Caco-2 (cell line): ENCODE data around the gene HINFP. TPM values are rescaled to one million over a fixed set of nuclear protein-coding genes. Genes with fewer than 3 reads are reported as not detected.
A peak's percentile ranks its signal among the peaks of the same experiment; 100 is the strongest.

Experiments used
- BruUV-seq: library from RNA; stranded (reverse); fragments of 400-500 nt; replicated peaks from 2 replicates; lab custom pipeline; 2021; lab: Mats Ljungman, UMichigan
- CTCF ChIA-PET: fragments of 300-600 bp; sonication (Branson Sonifier 250); formaldehyde crosslinking; loops from one replicate; lab custom pipeline; 2022; ENCODE audit warnings: antibody characterized with exemption; lab: Charles Lee
- POLR2A ChIA-PET: fragments of 300-600 bp; sonication (Branson Sonifier 250); formaldehyde crosslinking; loops from one replicate; lab custom pipeline; 2022; ENCODE audit warnings: antibody characterized with exemption; lab: Charles Lee
- DNase-seq, 2 experiments: peaks; one replicate each; pipeline versions ENCODE4 v3.0.0 to v3.0.0-alpha.2; 2020 to 2022
- H3K27me3 ChIP-seq: replicated peaks from 2 replicates; pipeline ENCODE4 v1.6.0; 2011; ENCODE audit warnings: low read length; ENCODE audit not compliant: control insufficient read depth, insufficient read depth
- H3K36me3 ChIP-seq: 2 replicates; pipeline ENCODE4 v1.5.1; 2011; ENCODE audit warnings: low read length; ENCODE audit not compliant: control insufficient read depth, insufficient read depth
- H3K4me1 ChIP-seq: fragments of 250-450 bp; sonication (Bioruptor Pico); 2 replicates; pipeline ENCODE4 v1.5.1; 2020; ENCODE audit warnings: mild to moderate bottlenecking
- H3K4me3 ChIP-seq: 2 replicates; pipeline ENCODE4 v1.5.1; 2011; ENCODE audit warnings: low read depth, mild to moderate bottlenecking, control low read depth, low read length
- H3K9me3 ChIP-seq: fragments of 250-450 bp; sonication (Bioruptor Pico); 2 replicates; pipeline ENCODE4 v1.5.1; 2020; ENCODE audit warnings: mild to moderate bottlenecking, moderate library complexity
- H3K27ac Mint-ChIP-seq: one replicate; pipeline ENCODE4 v1.8.0; 2022; ENCODE audit warnings: mixed read lengths; ENCODE audit not compliant: unreplicated experiment
- H3K27me3 Mint-ChIP-seq: one replicate; pipeline ENCODE4 v1.8.0; 2022; ENCODE audit warnings: mixed read lengths; ENCODE audit not compliant: insufficient read depth, unreplicated experiment
- H3K36me3 Mint-ChIP-seq: one replicate; pipeline ENCODE4 v1.8.0; 2022; ENCODE audit warnings: mild to moderate bottlenecking, mixed read lengths; ENCODE audit not compliant: insufficient read depth, unreplicated experiment
- H3K4me1 Mint-ChIP-seq: one replicate; pipeline ENCODE4 v1.8.0; 2022; ENCODE audit warnings: low read depth, mixed read lengths; ENCODE audit not compliant: unreplicated experiment
- H3K4me3 Mint-ChIP-seq: one replicate; pipeline ENCODE4 v1.8.0; 2022; ENCODE audit warnings: mild to moderate bottlenecking, moderate library complexity, mixed read lengths; ENCODE audit not compliant: unreplicated experiment
- H3K9me3 Mint-ChIP-seq: one replicate; pipeline ENCODE4 v1.8.0; 2022; ENCODE audit warnings: mixed read lengths; ENCODE audit not compliant: unreplicated experiment
- intact Hi-C: fragments of 100-400 bp; cut with micrococcal nuclease; formaldehyde crosslinking; loops from one replicate; pipeline ENCODE4 v1.10.0; 2022; ENCODE audit not compliant: unreplicated experiment
- total RNA-seq: library from RNA; stranded (reverse); gene quantifications from 2 replicates; pipeline ENCODE4 v1.2.3, GENCODE V29; 2022
- TF ChIP-seq, protein P1 (sequence below), 2 experiments: fragments of 200-600 bp in 1 of 2; IDR thresholded peaks; 1 replicate in 1 of 2; 2 replicates in 1 of 2; pipeline versions ENCODE4 v1.5.1 to v1.8.0; 2011 to 2022; ENCODE audit warnings: antibody characterized with exemption in 1 of 2, control low read depth in 1 of 2, inconsistent platforms in 1 of 2, low read depth in 1 of 2, low read length in 1 of 2, mild to moderate bottlenecking in 1 of 2, moderate library complexity in 1 of 2; ENCODE audit not compliant: insufficient read depth in 1 of 2, severe bottlenecking in 1 of 2, unreplicated experiment in 1 of 2

The HINFP gene
- total RNA-seq, 1 experiment from 2014 or later = 61.6 TPM

DNA sequence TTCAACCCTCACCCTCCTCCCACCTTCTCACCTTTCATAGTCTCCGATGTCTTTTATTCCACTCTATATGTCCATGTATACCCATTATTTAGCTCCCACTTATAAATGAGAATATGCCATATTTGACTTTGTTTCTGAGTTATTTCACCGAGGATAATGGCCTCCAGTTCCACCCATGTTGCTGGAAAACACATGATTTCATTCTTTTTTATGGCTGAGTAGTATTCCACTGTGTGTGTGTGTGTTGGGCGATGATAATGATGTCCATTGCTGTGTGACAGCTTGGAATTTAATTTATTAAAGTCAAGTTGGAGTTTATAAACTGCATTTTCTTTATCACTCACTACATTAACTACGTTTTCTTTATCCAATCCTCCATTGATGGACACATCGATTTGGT lies 3.2 kb upstream of the HINFP start:
- H3K4me3 Mint-ChIP-seq = no peak overlapping the region
- H3K4me3 ChIP-seq = no peak overlapping the region
- intact Hi-C loops = no loop called here
- POLR2A ChIA-PET = interaction anchor here (0.7 to 0.8 kb wide), 2 partner anchors 33 to 50 kb away, joined by 3 to 4 read pairs; partner anchors contain the start of gene VPS11
- CTCF ChIA-PET = interaction anchor here (0.8 kb wide), 1 partner anchor 23 kb away, joined by 3 read pairs; a partner anchor contains a TSS
- H3K27ac Mint-ChIP-seq = no peak overlapping the region
- TF ChIP-seq, protein P1, sequence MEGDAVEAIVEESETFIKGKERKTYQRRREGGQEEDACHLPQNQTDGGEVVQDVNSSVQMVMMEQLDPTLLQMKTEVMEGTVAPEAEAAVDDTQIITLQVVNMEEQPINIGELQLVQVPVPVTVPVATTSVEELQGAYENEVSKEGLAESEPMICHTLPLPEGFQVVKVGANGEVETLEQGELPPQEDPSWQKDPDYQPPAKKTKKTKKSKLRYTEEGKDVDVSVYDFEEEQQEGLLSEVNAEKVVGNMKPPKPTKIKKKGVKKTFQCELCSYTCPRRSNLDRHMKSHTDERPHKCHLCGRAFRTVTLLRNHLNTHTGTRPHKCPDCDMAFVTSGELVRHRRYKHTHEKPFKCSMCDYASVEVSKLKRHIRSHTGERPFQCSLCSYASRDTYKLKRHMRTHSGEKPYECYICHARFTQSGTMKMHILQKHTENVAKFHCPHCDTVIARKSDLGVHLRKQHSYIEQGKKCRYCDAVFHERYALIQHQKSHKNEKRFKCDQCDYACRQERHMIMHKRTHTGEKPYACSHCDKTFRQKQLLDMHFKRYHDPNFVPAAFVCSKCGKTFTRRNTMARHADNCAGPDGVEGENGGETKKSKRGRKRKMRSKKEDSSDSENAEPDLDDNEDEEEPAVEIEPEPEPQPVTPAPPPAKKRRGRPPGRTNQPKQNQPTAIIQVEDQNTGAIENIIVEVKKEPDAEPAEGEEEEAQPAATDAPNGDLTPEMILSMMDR (IDR thresholded peaks at IDR 0.05; ENCODE audit: insufficient read depth in 1 of 2, low read depth in 1 of 2, low read length in 1 of 2, severe bottlenecking in 1 of 2, unreplicated experiment in 1 of 2) = no peak
- BruUV-seq = no TSS peak
- H3K27me3 ChIP-seq = no peaks in the 10 kb centered on the region
- H3K36me3 ChIP-seq = no peaks in the 10 kb centered on the region
- no peaks in the 10 kb centered on the region for H3K27me3 Mint-ChIP-seq
- peaks cover 18% of the 10 kb centered on the region for H3K4me1 Mint-ChIP-seq
- no peak for DNase-seq
- H3K36me3 Mint-ChIP-seq = peaks cover 23% of the 10 kb centered on the region
- peaks cover 9% of the 10 kb centered on the region; the same call in 1 of the 2 replicates for H3K4me1 ChIP-seq
- no peaks in the 10 kb centered on the region for H3K9me3 Mint-ChIP-seq
- H3K9me3 ChIP-seq = no peaks in the 10 kb centered on the region

DNA sequence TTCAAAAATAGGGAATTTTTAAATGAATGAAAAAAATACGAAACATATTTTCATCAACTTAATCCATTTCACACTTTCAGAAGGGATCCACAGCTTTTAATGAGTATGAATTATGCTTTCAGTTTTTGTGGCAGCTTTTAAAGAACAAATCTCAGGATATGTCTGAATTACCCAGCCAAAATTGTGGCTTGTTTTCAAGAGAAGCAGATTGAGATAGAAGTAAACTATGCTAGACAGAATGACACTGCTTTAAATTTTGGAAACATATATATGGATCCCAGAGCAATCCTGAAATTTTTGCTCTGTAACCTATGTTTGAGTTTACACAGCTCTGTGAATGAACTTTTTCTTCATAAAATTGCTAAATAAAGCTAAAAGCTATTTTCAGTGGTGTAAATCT lies 2.4 kb upstream of the HINFP start:
- no peaks in the 10 kb centered on the region for H3K27me3 Mint-ChIP-seq
- no peaks in the 10 kb centered on the region for H3K27me3 ChIP-seq
- no peaks in the 10 kb centered on the region; the same call in 1 of the 2 replicates for H3K36me3 ChIP-seq
- TF ChIP-seq, protein P1 (IDR thresholded peaks at IDR 0.05; ENCODE audit: insufficient read depth in 1 of 2, low read depth in 1 of 2, low read length in 1 of 2, severe bottlenecking in 1 of 2, unreplicated experiment in 1 of 2) = no peak
- no peaks in the 10 kb centered on the region for H3K9me3 ChIP-seq
- intact Hi-C loops = no loop called here
- peaks cover 18% of the 10 kb centered on the region for H3K4me1 Mint-ChIP-seq
- H3K27ac Mint-ChIP-seq = no peak overlapping the region
- peaks cover 30% of the 10 kb centered on the region for H3K36me3 Mint-ChIP-seq
- no peak overlapping the region for H3K4me3 ChIP-seq
- no peaks in the 10 kb centered on the region for H3K9me3 Mint-ChIP-seq
- no peak overlapping the region for H3K4me3 Mint-ChIP-seq
- ChIA-PET POLR2A (interaction anchor here (0.6 to 0.8 kb wide), 4 partner anchors 12 to 547 kb away, joined by 3 to 5 read pairs (median 4); partner anchors contain the start of genes ARCN1, C2CD2L and VPS11), CTCF (interaction anchor here (0.8 kb wide), 1 partner anchor 24 kb away, joined by 3 read pairs; a partner anchor contains a TSS)
- DNase-seq = no peak
- peaks cover 9% of the 10 kb centered on the region; the same call in 1 of the 2 replicates for H3K4me1 ChIP-seq
- no TSS peak for BruUV-seq

DNA sequence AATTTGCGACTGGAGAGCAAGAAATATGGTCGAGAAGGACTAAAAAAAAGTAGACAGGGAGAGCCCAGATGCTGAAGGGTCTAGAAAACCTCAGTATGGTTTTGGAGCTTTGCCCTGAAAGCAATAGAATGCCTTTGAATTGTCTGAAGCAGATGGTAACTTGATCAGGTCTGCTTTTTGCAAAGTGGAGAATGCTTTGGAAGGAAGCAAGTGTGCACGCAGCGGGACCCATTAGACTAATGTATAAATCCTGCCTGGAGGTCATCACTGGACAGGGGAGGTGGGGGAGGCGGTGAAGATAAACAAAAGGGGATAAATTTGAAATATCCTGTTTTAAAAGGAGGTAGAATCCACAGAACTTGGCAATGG lies 757 bp upstream of the HINFP start:
- TF ChIP-seq, protein P1 (IDR thresholded peaks at IDR 0.05; ENCODE audit: insufficient read depth in 1 of 2, low read depth in 1 of 2, low read length in 1 of 2, severe bottlenecking in 1 of 2, unreplicated experiment in 1 of 2) = no peak
- H3K27me3 Mint-ChIP-seq = no peaks in the 10 kb centered on the region
- Histone ChIP-seq H3K4me3 (peak overlapping the region; percentile 51), H3K4me1 (peaks cover 14% of the 10 kb centered on the region), H3K9me3 (no peaks in the 10 kb centered on the region), H3K36me3 (peaks cover 5% of the 10 kb centered on the region; the same call in 1 of the 2 replicates), H3K27me3 (no peaks in the 10 kb centered on the region)
- CTCF ChIA-PET = interaction anchor here (1.1 to 2.4 kb wide), 4 partner anchors 14 to 217 kb away, joined by 4 to 19 read pairs (median 13); partner anchors contain the start of genes C2CD2L and DPAGT1
- peaks cover 32% of the 10 kb centered on the region for H3K36me3 Mint-ChIP-seq
- peak in 1 of 2 experiments; percentile 34 for DNase-seq
- TSS peak; percentile 95 for BruUV-seq
- no peaks in the 10 kb centered on the region for H3K9me3 Mint-ChIP-seq
- H3K27ac Mint-ChIP-seq = peak overlapping the region; percentile 90
- peaks cover 18% of the 10 kb centered on the region for H3K4me1 Mint-ChIP-seq
- intact Hi-C loops = loop anchor here (1.0 kb wide), 3 partner anchors 13 to 25 kb away; partner anchors contain the start of genes C2CD2L and DPAGT1
- peak overlapping the region; percentile 88 for H3K4me3 Mint-ChIP-seq
- POLR2A ChIA-PET = interaction anchor here (0.6 to 2.4 kb wide), 6 partner anchors 14 to 261 kb away, joined by 4 to 71 read pairs (median 26); partner anchors contain the start of genes C2CD2L, DPAGT1, HMBS and USP2
